ENCODE data around the gene ITGAX.
"Not testable (repeated sequence)": the region's sequence is repeated elsewhere in the genome, so short reads cannot be mapped to it uniquely, and the experiment has no call there.

Gene ITGAX

GRCh38 chr16:31410082-31410481 lies 55.1 kb downstream of the ITGAX start:
- no peak for DNase-seq (ENCODE audit: low read depth in 2 of 2)

- DNase-seq (ENCODE audit: low read depth in 2 of 2), result no peak
Measured at GRCh38 chr16:31411024-31411844, 56.3 kb downstream of the ITGAX start.

- no peak for DNase-seq (ENCODE audit: low read depth in 2 of 2)
Measured at GRCh38 chr16:31412750-31413149, 57.8 kb downstream of the ITGAX start.

GRCh38 chr16:31413381-31413780 lies 58.4 kb downstream of the ITGAX start:
- no peak for DNase-seq (ENCODE audit: low read depth in 2 of 2)

GRCh38 chr16:31413943-31414342 lies 59.0 kb downstream of the ITGAX start:
- DNase-seq (ENCODE audit: low read depth in 2 of 2), result no peak

- no peak for DNase-seq (ENCODE audit: low read depth in 2 of 2)
Measured at GRCh38 chr16:31414706-31415105, 59.7 kb downstream of the ITGAX start.

GRCh38 chr16:31416371-31416770 lies 61.4 kb downstream of the ITGAX start:
- no peak for DNase-seq (ENCODE audit: low read depth in 2 of 2)

GRCh38 chr16:31417036-31417435 lies 62.1 kb downstream of the ITGAX start:
- not testable (repeated sequence) for DNase-seq (ENCODE audit: low read depth in 2 of 2)

GRCh38 chr16:31417916-31418315 lies 62.9 kb downstream of the ITGAX start:
- DNase-seq (ENCODE audit: low read depth in 2 of 2), result no peak

- DNase-seq (ENCODE audit: low read depth in 2 of 2), result no peak
Measured at GRCh38 chr16:31420037-31420436, 65.1 kb downstream of the ITGAX start.

GRCh38 chr16:31421587-31421986 lies 66.6 kb downstream of the ITGAX start:
- no peak for DNase-seq (ENCODE audit: low read depth in 2 of 2)

- no peak for DNase-seq (ENCODE audit: low read depth in 2 of 2)
Measured at GRCh38 chr16:31423241-31423640, 68.3 kb downstream of the ITGAX start.

- DNase-seq (ENCODE audit: low read depth in 2 of 2), result no peak
Measured at GRCh38 chr16:31423801-31424200, 68.8 kb downstream of the ITGAX start.

- DNase-seq (ENCODE audit: low read depth in 2 of 2), result peak; percentile 29 to 50
Measured at GRCh38 chr16:31427441-31428278, 72.7 kb downstream of the ITGAX start.

- DNase-seq (ENCODE audit: low read depth in 2 of 2), result no peak
Measured at GRCh38 chr16:31428279-31428597, 73.3 kb downstream of the ITGAX start, which contains the start of gene COX6A2. COX6A2 (minus strand) TSS chr16:31428360; CDS start chr16:31428325, 35 bp downstream.

- DNase-seq (ENCODE audit: low read depth in 2 of 2), result no peak
Measured at GRCh38 chr16:31428638-31429247, 73.8 kb downstream of the ITGAX start.

GRCh38 chr16:31429314-31429713 lies 74.3 kb downstream of the ITGAX start:
- DNase-seq (ENCODE audit: low read depth in 2 of 2), result no peak

- DNase-seq (ENCODE audit: low read depth in 2 of 2), result no peak
Measured at GRCh38 chr16:31429796-31430195, 74.8 kb downstream of the ITGAX start.

GRCh38 chr16:31430380-31431052 lies 75.5 kb downstream of the ITGAX start:
- no peak for DNase-seq (ENCODE audit: low read depth in 2 of 2)

Data from stimulated activated CD4-positive, alpha-beta T cell treated with anti-CD3 and anti-CD28 coated beads, Interleukin-1b, Interleukin-23, amount 100 ng/mL, for 1 hour (primary cell).